Esophagus muscularis mucosa (tissue), 4 donors: ENCODE data around the gene ZNF324B. TPM values are rescaled to one million over a fixed set of nuclear protein-coding genes. Genes with fewer than 3 reads are reported as not detected.
"Not testable (repeated sequence)": the region's sequence is repeated elsewhere in the genome, so short reads cannot be mapped to it uniquely, and the experiment has no call there.

Source experiments
- DNase-seq: peaks from one replicate; pipeline ENCODE4 v3.0.0-alpha.2; 2017; ENCODE audit errors: extremely low spot score
- H3K27ac ChIP-seq, 4 donors: fragments of 200-600 bp; sonication (generic); replicated peaks in 1 of 4; 1 replicate in 3 of 4; 2 replicates in 1 of 4; pipeline ENCODE4 v1.5.1; 2016 to 2019; ENCODE audit warnings: mild to moderate bottlenecking in 1 of 4
- H3K27me3 ChIP-seq, 4 donors: fragments of 200-600 bp; sonication (generic); one replicate each; pipeline versions ENCODE4 v1.5.1 to v1.6.0; 2016 to 2019
- H3K36me3 ChIP-seq, 4 donors: fragments of 200-600 bp; sonication (generic); one replicate each; pipeline ENCODE4 v1.5.1; 2016 to 2019
- H3K4me1 ChIP-seq, 4 donors: fragments of 200-600 bp; sonication (generic); one replicate each; pipeline ENCODE4 v1.5.1; 2016 to 2019
- H3K4me3 ChIP-seq, 4 donors: fragments of 200-600 bp; sonication (generic); 1 replicate in 2 of 4; 2 replicates in 2 of 4; pipeline ENCODE4 v1.5.1; 2016 to 2019; ENCODE audit warnings: mild to moderate bottlenecking in 4 of 4, moderate library complexity in 1 of 4
- H3K9me3 ChIP-seq, 4 donors: fragments of 200-600 bp; sonication (generic); 1 replicate in 3 of 4; 2 replicates in 1 of 4; pipeline ENCODE4 v1.5.1; 2016 to 2019
- CTCF ChIP-seq, 3 experiments: fragments of 200-600 bp in 2 of 3; fragments of 450-650 bp in 1 of 3; sonication (generic) in 2 of 3; IDR thresholded peaks; one replicate each; pipeline ENCODE4 v1.5.1; 2017 to 2019; ENCODE audit warnings: antibody characterized with exemption in 3 of 3, mild to moderate bottlenecking in 2 of 3, moderate library complexity in 1 of 3
- EP300 ChIP-seq: sonication (generic); formaldehyde crosslinking; IDR thresholded peaks from one replicate; pipeline ENCODE4 v1.6.1; 2017; ENCODE audit warnings: antibody characterized with exemption
- POLR2A ChIP-seq: fragments of 450-650 bp; IDR thresholded peaks from one replicate; pipeline ENCODE4 v1.6.1; 2017; ENCODE audit warnings: antibody characterized with exemption, moderate library complexity, mild to moderate bottlenecking, low read depth
- POLR2AphosphoS5 ChIP-seq, 2 donors: sonication (generic); formaldehyde crosslinking; IDR thresholded peaks; one replicate each; pipeline ENCODE4 v1.6.1; 2017; ENCODE audit warnings: antibody characterized with exemption in 2 of 2
- WGBS: methylation state at CpG from one replicate; pipeline ENCODE4 v1.1.5; 2018; 5-methylcytosine and 5-hydroxymethylcytosine counted together
- intact Hi-C: fragments of 100-400 bp; cut with DNase I; formaldehyde crosslinking; loops from one replicate; pipeline ENCODE4 v1.15.1; 2023
- total RNA-seq, 4 donors: library from RNA; depleted of rRNA; stranded (reverse); fragments of >200 nt; gene quantifications; one replicate each; pipeline versions ENCODE4 v1.1.0 to v1.2.1, GENCODE V29; 2016

The ZNF324B gene
- total RNA-seq, 4 donors from 2014 or later, result 7.1 to 9.7 (median 8.3) TPM

GRCh38 chr19:58482372-58482771, 30.9 kb downstream of the ZNF324B start:
- Histone ChIP-seq H3K36me3 (peaks cover 9 to 49% (median 38%) of the 10 kb centered on the region in 4 donors), H3K27me3 (no peaks in the 10 kb centered on the region), H3K4me1 (peaks cover under 1 to 5% (median 3%) of the 10 kb centered on the region in 4 donors), H3K27ac (no peak overlapping the region), H3K4me3 (no peak overlapping the region), H3K9me3 (no peaks in the 10 kb centered on the region)
- intact Hi-C loops, result no loop called here
- no peak for TF ChIP-seq POLR2AphosphoS5 (IDR thresholded peaks at IDR 0.05)
- TF ChIP-seq POLR2A, result no peak
- TF ChIP-seq EP300, result no peak
- TF ChIP-seq CTCF (IDR thresholded peaks at IDR 0.05), result no peak
- no peak for DNase-seq
- WGBS, result 87% methylated on average over 7 of the region's 7 CpGs

- DNase-seq, result no peak
- peaks cover 9 to 35% (median 31%) of the 10 kb centered on the region in 4 donors for H3K36me3 ChIP-seq
- H3K4me3 ChIP-seq, result no peak overlapping the region
- H3K9me3 ChIP-seq, result no peaks in the 10 kb centered on the region
- H3K27me3 ChIP-seq, result no peaks in the 10 kb centered on the region
- WGBS, result 69% methylated on average over 2 of the region's 2 CpGs
- no peak overlapping the region for H3K27ac ChIP-seq
- no peak for TF ChIP-seq CTCF (IDR thresholded peaks at IDR 0.05)
- TF ChIP-seq POLR2A, result no peak
- no peak for TF ChIP-seq POLR2AphosphoS5 (IDR thresholded peaks at IDR 0.05)
- TF ChIP-seq EP300, result no peak
- H3K4me1 ChIP-seq, result no peaks in the 10 kb centered on the region
- intact Hi-C loops, result no loop called here
Observed at GRCh38 chr19:58483776-58484175, 32.4 kb downstream of the ZNF324B start.

- DNase-seq, H3K27me3 ChIP-seq, H3K4me1 ChIP-seq, H3K9me3 ChIP-seq, intact Hi-C loops, H3K4me3 ChIP-seq, H3K27ac ChIP-seq: not testable (repeated sequence)
- 88% methylated on average over 5 of the region's 5 CpGs for WGBS
- H3K36me3 ChIP-seq, result peaks cover 9 to 32% (median 26%) of the 10 kb centered on the region in 4 donors
Observed at GRCh38 chr19:58484349-58484748, 32.9 kb downstream of the ZNF324B start.

GRCh38 chr19:58491393-58491792, 40.0 kb downstream of the ZNF324B start:
- WGBS, result 86% methylated on average over 5 of the region's 5 CpGs

GRCh38 chr19:58492265-58492664, 40.8 kb downstream of the ZNF324B start:
- Histone ChIP-seq H3K9me3 (no peaks in the 10 kb centered on the region), H3K27me3 (no peaks in the 10 kb centered on the region), H3K4me3 (no peak overlapping the region), H3K27ac (no peak overlapping the region), H3K36me3 (no peaks in the 10 kb centered on the region), H3K4me1 (no peaks in the 10 kb centered on the region)
- WGBS, result 87% methylated on average over 14 of the region's 14 CpGs
- TF ChIP-seq POLR2A (no peak), POLR2AphosphoS5 (IDR thresholded peaks at IDR 0.05) (no peak), CTCF (IDR thresholded peaks at IDR 0.05) (no peak), EP300 (no peak)
- intact Hi-C loops, result no loop called here
- no peak for DNase-seq

More at GRCh38 chr19:58491393-58491792, 40.0 kb downstream of the ZNF324B start:
- TF ChIP-seq POLR2A (no peak), EP300 (no peak), POLR2AphosphoS5 (IDR thresholded peaks at IDR 0.05) (no peak), CTCF (IDR thresholded peaks at IDR 0.05) (no peak)
- H3K4me3 ChIP-seq, result no peak overlapping the region
- H3K36me3 ChIP-seq, result no peaks in the 10 kb centered on the region
- intact Hi-C loops, result no loop called here
- H3K4me1 ChIP-seq, result no peaks in the 10 kb centered on the region
- no peaks in the 10 kb centered on the region for H3K9me3 ChIP-seq
- no peaks in the 10 kb centered on the region for H3K27me3 ChIP-seq
- no peak for DNase-seq
- H3K27ac ChIP-seq, result no peak overlapping the region
